OCI-LY1 (cell line): ENCODE results near the gene CYREN.
"Not testable (repeated sequence)": the region's sequence is repeated elsewhere in the genome, so short reads cannot be mapped to it uniquely, and the experiment has no call there.

ENCODE experiments used
- H2AFZ ChIP-seq: fragments of 200-600 bp; sonication (generic), shearing (Covaris generic); 2 replicates; pipeline ENCODE4 v1.6.0; 2014; ENCODE audit warnings: antibody characterized with exemption, mild to moderate bottlenecking, low read length
- H3F3A ChIP-seq: fragments of 200-600 bp; sonication (generic), shearing (Covaris generic); 2 replicates; pipeline ENCODE4 v1.6.0; 2014; ENCODE audit warnings: mild to moderate bottlenecking, antibody characterized with exemption, low read length, moderate library complexity; ENCODE audit not compliant: insufficient read depth
- H3K27ac ChIP-seq: fragments of 200-600 bp; sonication (generic); 2 replicates; pipeline ENCODE4 v1.5.1; 2014; ENCODE audit warnings: low read length, mixed run types, mild to moderate bottlenecking, low read depth; ENCODE audit not compliant: poor library complexity, severe bottlenecking
- H3K27me3 ChIP-seq: fragments of 200-600 bp; sonication (generic); 2 replicates; pipeline ENCODE4 v1.6.0; 2014; ENCODE audit warnings: antibody characterized with exemption, mild to moderate bottlenecking, low read length, moderate library complexity; ENCODE audit not compliant: insufficient read depth
- H3K36me3 ChIP-seq: fragments of 200-600 bp; sonication (generic); 2 replicates; pipeline ENCODE4 v1.6.1; 2014; ENCODE audit warnings: mild to moderate bottlenecking, antibody characterized with exemption, low read length, moderate library complexity, mixed read lengths; ENCODE audit not compliant: insufficient read depth
- H3K4me1 ChIP-seq: fragments of 200-600 bp; sonication (generic); 2 replicates; pipeline ENCODE4 v1.5.1; 2014; ENCODE audit warnings: mild to moderate bottlenecking, low read length, moderate library complexity; ENCODE audit not compliant: insufficient read depth, severe bottlenecking
- H3K4me2 ChIP-seq: fragments of 200-600 bp; sonication (generic), shearing (Covaris generic); 2 replicates; pipeline ENCODE4 v1.6.1; 2014; ENCODE audit warnings: low read length
- H3K4me3 ChIP-seq: fragments of 200-600 bp; sonication (generic); 2 replicates; pipeline ENCODE4 v1.5.1; 2014; ENCODE audit warnings: low read length, low read depth, mild to moderate bottlenecking, mixed read lengths; ENCODE audit not compliant: poor library complexity, severe bottlenecking
- H3K79me2 ChIP-seq: fragments of 200-600 bp; shearing (Covaris generic); 2 replicates; pipeline ENCODE4 v1.6.1; 2016; ENCODE audit warnings: mixed run types, low read length, mixed read lengths; ENCODE audit not compliant: insufficient read depth
- H3K9ac ChIP-seq: fragments of 200-600 bp; sonication (generic), shearing (Covaris generic); 2 replicates; pipeline ENCODE4 v1.6.1; 2014; ENCODE audit warnings: mild to moderate bottlenecking, low read length, mixed read lengths
- H3K9me2 ChIP-seq: fragments of 200-600 bp; sonication (generic), shearing (Covaris generic); 2 replicates; pipeline ENCODE4 v1.6.1; 2014; ENCODE audit warnings: low read depth, mild to moderate bottlenecking, low read length, mixed read lengths
- H3K9me3 ChIP-seq: fragments of 200-600 bp; shearing (Covaris generic); 2 replicates; pipeline ENCODE4 v1.6.1; 2014; ENCODE audit warnings: low read length, mixed read lengths
- H4K20me1 ChIP-seq: fragments of 200-600 bp; sonication (generic), shearing (Covaris generic); 2 replicates; pipeline ENCODE4 v1.6.0; 2016; ENCODE audit warnings: mild to moderate bottlenecking, low read length; ENCODE audit not compliant: insufficient read depth
- EZH2 ChIP-seq: fragments of 200-600 bp; sonication (generic), shearing (Covaris generic); IDR thresholded peaks from 2 replicates; pipeline ENCODE4 v1.8.0; 2017; ENCODE audit warnings: borderline replicate concordance, mixed run types, mild to moderate bottlenecking, antibody characterized with exemption, low read length, moderate library complexity, mixed read lengths
- TF ChIP-seq, protein P1 (sequence below): fragments of 200-600 bp; sonication (generic), shearing (Covaris generic); IDR thresholded peaks from 2 replicates; pipeline ENCODE4 v1.5.1; 2017; ENCODE audit warnings: mild to moderate bottlenecking, antibody characterized with exemption, low read length, moderate library complexity, mixed read lengths

CYREN gene

DNA sequence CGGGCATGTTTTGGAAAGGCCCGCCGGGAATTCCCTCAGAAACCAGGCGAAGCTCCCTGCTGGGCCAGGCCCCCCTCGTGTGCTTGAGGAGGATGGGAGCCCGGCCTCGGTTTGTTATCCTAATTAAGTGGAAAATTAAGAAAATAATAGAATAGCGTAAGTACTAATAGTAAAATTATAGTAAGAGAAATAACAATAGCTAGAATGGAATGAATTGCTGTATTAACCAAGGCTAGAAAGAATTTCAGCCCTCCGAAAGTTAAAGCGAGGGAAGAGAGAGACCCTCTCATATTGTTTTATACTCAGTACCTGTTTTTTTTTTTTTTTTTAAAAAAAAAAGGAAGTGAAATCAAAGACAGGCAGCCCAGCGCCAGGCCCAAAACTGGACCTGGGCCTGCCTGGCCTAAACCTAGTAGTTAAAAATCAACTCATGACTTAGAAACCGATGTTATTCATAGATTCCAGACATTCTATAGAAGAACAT lies 533 bp upstream of the CYREN start:
- Histone ChIP-seq H3K36me3 (peaks cover 29% of the 10 kb centered on the region), H3K4me1 (peaks cover 34% of the 10 kb centered on the region), H3K4me2 (peak overlapping the region; percentile 91), H2AFZ (peak overlapping the region; percentile 69), H3K4me3 (peak overlapping the region; percentile 91), H3K27ac (peak overlapping the region; percentile 92), H3K9ac (peak overlapping the region; percentile 91)
- H3K9me3 ChIP-seq, H3K27me3 ChIP-seq, H3K79me2 ChIP-seq, H4K20me1 ChIP-seq, H3F3A ChIP-seq, H3K9me2 ChIP-seq: not testable (repeated sequence)

DNA sequence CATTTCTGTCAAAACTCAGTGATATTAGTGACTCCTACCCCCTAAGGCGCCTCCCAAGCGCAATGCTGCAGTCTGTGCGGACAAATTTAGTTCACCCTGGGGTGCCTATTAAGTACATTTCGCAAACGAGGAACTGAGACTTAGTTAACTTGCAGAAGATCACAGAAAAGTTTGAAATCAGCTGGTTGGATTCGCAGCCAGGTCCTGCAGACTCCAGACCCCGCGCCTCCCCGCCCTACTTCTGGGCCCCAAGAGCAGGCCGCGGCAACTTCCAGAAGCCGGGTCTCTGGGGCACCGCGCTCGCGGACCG lies 588 bp downstream of the CYREN start:
- Histone ChIP-seq H3K27ac (peak overlapping the region; percentile 92), H3K4me3 (peak overlapping the region; percentile 91), H4K20me1 (no peaks in the 10 kb centered on the region), H3F3A (no peaks in the 10 kb centered on the region), H2AFZ (no peak overlapping the region), H3K9ac (peak overlapping the region; percentile 91), H3K27me3 (no peaks in the 10 kb centered on the region), H3K36me3 (peaks cover 40% of the 10 kb centered on the region), H3K4me1 (peaks cover 34% of the 10 kb centered on the region), H3K79me2 (no peaks in the 10 kb centered on the region), H3K4me2 (peak overlapping the region; percentile 91), H3K9me3 (no peaks in the 10 kb centered on the region), H3K9me2 (no peaks in the 10 kb centered on the region)
- TF ChIP-seq, protein P1, sequence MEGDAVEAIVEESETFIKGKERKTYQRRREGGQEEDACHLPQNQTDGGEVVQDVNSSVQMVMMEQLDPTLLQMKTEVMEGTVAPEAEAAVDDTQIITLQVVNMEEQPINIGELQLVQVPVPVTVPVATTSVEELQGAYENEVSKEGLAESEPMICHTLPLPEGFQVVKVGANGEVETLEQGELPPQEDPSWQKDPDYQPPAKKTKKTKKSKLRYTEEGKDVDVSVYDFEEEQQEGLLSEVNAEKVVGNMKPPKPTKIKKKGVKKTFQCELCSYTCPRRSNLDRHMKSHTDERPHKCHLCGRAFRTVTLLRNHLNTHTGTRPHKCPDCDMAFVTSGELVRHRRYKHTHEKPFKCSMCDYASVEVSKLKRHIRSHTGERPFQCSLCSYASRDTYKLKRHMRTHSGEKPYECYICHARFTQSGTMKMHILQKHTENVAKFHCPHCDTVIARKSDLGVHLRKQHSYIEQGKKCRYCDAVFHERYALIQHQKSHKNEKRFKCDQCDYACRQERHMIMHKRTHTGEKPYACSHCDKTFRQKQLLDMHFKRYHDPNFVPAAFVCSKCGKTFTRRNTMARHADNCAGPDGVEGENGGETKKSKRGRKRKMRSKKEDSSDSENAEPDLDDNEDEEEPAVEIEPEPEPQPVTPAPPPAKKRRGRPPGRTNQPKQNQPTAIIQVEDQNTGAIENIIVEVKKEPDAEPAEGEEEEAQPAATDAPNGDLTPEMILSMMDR, result no peak
- no peak for TF ChIP-seq EZH2

DNA sequence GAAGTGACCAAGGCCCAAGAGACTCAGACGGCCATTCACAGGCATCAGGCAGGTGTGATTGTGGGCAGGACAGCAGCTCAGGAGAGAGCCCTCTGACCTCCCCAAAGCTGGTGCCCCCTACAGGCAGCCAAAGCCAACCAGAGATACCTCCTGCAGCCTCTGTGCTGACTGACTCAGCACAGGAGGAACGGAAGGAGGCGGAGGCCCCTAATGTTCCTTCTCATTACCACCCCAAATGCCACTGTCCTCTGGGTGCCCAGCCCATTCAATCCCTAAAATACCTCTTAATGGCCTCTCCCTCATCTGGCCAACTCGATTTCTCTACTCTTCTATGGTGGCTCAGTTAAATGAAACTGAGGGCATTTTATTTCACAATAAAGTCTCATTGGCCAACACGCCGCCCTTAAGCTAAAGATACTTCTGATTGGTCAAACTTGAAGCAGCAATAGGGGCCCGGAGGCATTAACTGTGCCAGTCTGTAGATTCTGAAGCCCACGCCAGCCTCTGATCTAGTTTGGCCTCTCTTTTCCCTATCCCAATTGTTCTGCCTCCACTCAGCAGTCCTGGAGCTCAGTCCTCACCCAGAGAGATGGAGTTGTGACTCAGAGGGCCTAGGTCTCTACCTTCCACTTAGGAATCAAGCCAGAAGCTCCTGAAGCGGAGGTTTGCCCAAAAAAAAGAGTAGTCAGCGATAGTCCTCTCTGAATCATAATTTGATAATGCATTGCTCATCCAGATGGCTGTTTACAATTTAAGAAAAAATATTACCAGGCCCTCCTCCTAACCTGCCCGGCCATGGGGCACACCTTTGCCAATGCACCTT lies 1.2 kb downstream of the CYREN start:
- Histone ChIP-seq H3K4me2 (peak overlapping the region; percentile 91), H3K9me2 (no peaks in the 10 kb centered on the region), H3F3A (no peaks in the 10 kb centered on the region), H4K20me1 (no peaks in the 10 kb centered on the region), H3K4me3 (peak overlapping the region; percentile 91), H3K9me3 (no peaks in the 10 kb centered on the region), H3K79me2 (no peaks in the 10 kb centered on the region), H3K27ac (peak overlapping the region; percentile 92), H2AFZ (no peak overlapping the region), H3K36me3 (peaks cover 45% of the 10 kb centered on the region), H3K4me1 (peaks cover 34% of the 10 kb centered on the region), H3K9ac (peak overlapping the region; percentile 91), H3K27me3 (no peaks in the 10 kb centered on the region)
- TF ChIP-seq EZH2, result no peak
- TF ChIP-seq, protein P1, result peak; percentile 97
